ENCODE data around the gene CD68. TPM values are rescaled to one million over a fixed set of nuclear protein-coding genes. Genes with fewer than 3 reads are reported as not detected.

CD68 gene
- total RNA-seq, 2 experiments from 2014 or later = 0.33 to 0.95 TPM

DNA sequence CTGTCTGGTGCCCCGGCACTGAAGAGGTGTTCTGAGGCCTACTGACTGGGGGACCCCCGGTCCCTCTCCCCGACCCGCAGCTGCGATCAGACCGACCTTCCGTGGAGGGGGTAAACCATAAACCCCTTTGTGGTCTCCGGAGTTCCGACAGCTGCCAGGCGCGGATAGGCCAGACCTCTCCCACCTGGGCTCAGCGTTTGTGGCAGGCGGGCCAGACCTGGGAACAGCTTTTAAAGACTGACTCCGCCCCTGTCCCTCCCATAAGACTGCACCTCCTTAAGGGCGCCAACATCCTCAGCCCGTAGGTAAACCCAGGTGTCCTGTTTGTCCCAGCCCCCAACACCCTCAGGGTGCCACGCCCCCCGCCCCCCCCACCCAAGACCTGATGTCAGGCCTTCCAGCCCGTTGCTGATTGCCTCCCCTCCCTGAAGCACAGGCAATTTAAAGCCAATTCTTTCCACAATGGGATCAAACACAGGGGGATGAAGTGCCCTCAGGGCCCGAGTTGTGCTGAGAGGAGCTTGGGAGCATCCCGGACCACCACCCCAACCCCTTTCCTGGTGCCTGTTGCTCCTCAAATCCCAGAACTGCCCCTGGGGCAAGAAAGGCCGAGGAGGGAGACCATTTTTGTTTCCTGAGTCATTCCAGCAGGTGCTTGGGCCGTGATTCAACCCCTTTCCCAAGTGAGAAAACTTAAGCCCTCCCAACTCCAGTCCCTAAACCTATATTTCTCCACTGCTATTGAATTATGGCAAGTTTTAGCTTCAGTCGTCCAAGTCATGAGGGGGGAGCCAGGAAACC lies 10.7 kb downstream of the CD68 start, which contains the start of gene SOX15:
Gene SOX15, minus strand, starts transcription at position 204 of the 801 bp plus-strand sequence. CDS start 418 bp downstream, outside the sequence.
- H3K27ac Mint-ChIP-seq = no peak within 1 kb of the TSS
- ATAC-seq (ENCODE audit: poor library complexity) = no peak
- Histone ChIP-seq H3K9me3 (ENCODE audit: control insufficient read depth in 1 of 2, insufficient read depth in 1 of 2, low read length in 2 of 2) (no peaks in the 10 kb centered on the region), H3K36me3 (ENCODE audit: insufficient read depth, low read length) (peaks cover 71% of the 10 kb centered on the region), H3K4me1 (ENCODE audit: insufficient read depth, low read length) (peaks cover 23% of the 10 kb centered on the region), H3K27me3 (ENCODE audit: control insufficient read depth in 1 of 2, insufficient read depth in 2 of 2, low read length in 2 of 2) (no peaks in the 10 kb centered on the region), H3K27ac (ENCODE audit: low read depth in 1 of 2, low read length in 2 of 2) (no peak within 1 kb of the TSS), H3K4me3 (ENCODE audit: low read length) (no peak within 1 kb of the TSS)
- H3K4me1 Mint-ChIP-seq (ENCODE audit: low read depth) = peaks cover under 1% of the 10 kb centered on the region
- DNase-seq = peak in 1 of 14 experiments; percentile 44
- POLR2A ChIA-PET = interaction anchor here (0.6 to 2.5 kb wide), 13 partner anchors 14 to 698 kb away, joined by 3 to 16 read pairs (median 4); partner anchors contain the start of genes FXR2, RANGRF, SAT2 and TMEM102
- no peak within 1 kb of the TSS for H3K4me3 Mint-ChIP-seq
- H3K27me3 Mint-ChIP-seq = no peaks in the 10 kb centered on the region
- intact Hi-C loops (cut with DNase I, micrococcal nuclease) = loop anchor here (1.0 to 10.0 kb wide), 8 partner anchors 21 to 545 kb away; partner anchors contain the start of genes SLC16A11 (in 2 of the 2), FGF11 (in 1 of the 2), SLC2A4 (in 1 of the 2) and TMEM102 (in 1 of the 2)
- H3K36me3 Mint-ChIP-seq (ENCODE audit: low read depth) = peaks cover 56% of the 10 kb centered on the region
- H3K9me3 Mint-ChIP-seq = no peaks in the 10 kb centered on the region
- CTCF ChIA-PET = interaction anchor here (0.6 to 1.9 kb wide), 17 partner anchors 10 to 658 kb away, joined by 3 to 17 read pairs (median 4); partner anchors contain the start of genes CD68, CTC1, FXR2 and SENP3
- TF ChIP-seq, protein P1, sequence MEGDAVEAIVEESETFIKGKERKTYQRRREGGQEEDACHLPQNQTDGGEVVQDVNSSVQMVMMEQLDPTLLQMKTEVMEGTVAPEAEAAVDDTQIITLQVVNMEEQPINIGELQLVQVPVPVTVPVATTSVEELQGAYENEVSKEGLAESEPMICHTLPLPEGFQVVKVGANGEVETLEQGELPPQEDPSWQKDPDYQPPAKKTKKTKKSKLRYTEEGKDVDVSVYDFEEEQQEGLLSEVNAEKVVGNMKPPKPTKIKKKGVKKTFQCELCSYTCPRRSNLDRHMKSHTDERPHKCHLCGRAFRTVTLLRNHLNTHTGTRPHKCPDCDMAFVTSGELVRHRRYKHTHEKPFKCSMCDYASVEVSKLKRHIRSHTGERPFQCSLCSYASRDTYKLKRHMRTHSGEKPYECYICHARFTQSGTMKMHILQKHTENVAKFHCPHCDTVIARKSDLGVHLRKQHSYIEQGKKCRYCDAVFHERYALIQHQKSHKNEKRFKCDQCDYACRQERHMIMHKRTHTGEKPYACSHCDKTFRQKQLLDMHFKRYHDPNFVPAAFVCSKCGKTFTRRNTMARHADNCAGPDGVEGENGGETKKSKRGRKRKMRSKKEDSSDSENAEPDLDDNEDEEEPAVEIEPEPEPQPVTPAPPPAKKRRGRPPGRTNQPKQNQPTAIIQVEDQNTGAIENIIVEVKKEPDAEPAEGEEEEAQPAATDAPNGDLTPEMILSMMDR (IDR thresholded peaks at IDR 0.05) = no peak

DNA sequence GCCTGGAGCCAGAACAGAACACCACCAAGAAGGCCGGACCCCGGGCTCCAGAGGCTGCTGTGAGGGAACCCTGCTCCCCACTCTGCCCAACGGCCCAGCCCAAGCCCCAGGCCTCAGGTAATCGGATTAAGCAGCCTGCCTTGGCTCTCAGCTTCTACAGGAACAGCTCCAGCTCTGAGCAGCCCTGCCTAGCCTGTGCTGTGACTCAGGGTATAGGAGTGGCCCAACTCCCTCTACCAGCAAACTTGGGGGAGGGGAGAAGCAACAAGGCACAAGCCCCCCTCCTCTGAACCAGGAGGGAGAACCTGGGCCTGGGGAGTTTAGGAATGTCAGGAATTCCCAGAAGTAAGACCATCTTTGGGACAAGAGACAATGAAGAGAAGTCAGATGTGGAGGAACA lies 11.3 kb downstream of the CD68 start:
- intact Hi-C loops (cut with DNase I, micrococcal nuclease) = loop anchor here (2.0 to 5.0 kb wide), 4 partner anchors 20 to 546 kb away; partner anchors contain the start of genes FGF11 (in 1 of the 2), SLC16A11 (in 1 of the 2) and TMEM102 (in 1 of the 2)
- TF ChIP-seq, protein P1 (IDR thresholded peaks at IDR 0.05) = no peak
- no peaks in the 10 kb centered on the region for H3K9me3 Mint-ChIP-seq
- no peak for ATAC-seq (ENCODE audit: poor library complexity)
- no peaks in the 10 kb centered on the region for H3K27me3 ChIP-seq (ENCODE audit: control insufficient read depth in 1 of 2, insufficient read depth in 2 of 2, low read length in 2 of 2)
- no peak overlapping the region for H3K27ac ChIP-seq (ENCODE audit: low read depth in 1 of 2, low read length in 2 of 2)
- no peak overlapping the region for H3K4me3 Mint-ChIP-seq
- H3K36me3 Mint-ChIP-seq (ENCODE audit: low read depth) = peaks cover 61% of the 10 kb centered on the region
- H3K9me3 ChIP-seq (ENCODE audit: control insufficient read depth in 1 of 2, insufficient read depth in 1 of 2, low read length in 2 of 2) = no peaks in the 10 kb centered on the region
- no peak overlapping the region for H3K27ac Mint-ChIP-seq
- peaks cover 17% of the 10 kb centered on the region for H3K4me1 ChIP-seq (ENCODE audit: insufficient read depth, low read length)
- ChIA-PET CTCF (interaction anchor here (0.6 kb wide), 1 partner anchor 38 kb away, joined by 4 read pairs; no protein-coding TSS in a partner anchor), POLR2A (interaction anchor here (2.5 kb wide), 1 partner anchor 17 kb away, joined by 16 read pairs; no protein-coding TSS in a partner anchor)
- H3K36me3 ChIP-seq (ENCODE audit: insufficient read depth, low read length) = peaks cover 75% of the 10 kb centered on the region
- no peaks in the 10 kb centered on the region for H3K27me3 Mint-ChIP-seq
- DNase-seq = no peak
- no peaks in the 10 kb centered on the region for H3K4me1 Mint-ChIP-seq (ENCODE audit: low read depth)
- H3K4me3 ChIP-seq (ENCODE audit: low read length) = no peak overlapping the region

DNA sequence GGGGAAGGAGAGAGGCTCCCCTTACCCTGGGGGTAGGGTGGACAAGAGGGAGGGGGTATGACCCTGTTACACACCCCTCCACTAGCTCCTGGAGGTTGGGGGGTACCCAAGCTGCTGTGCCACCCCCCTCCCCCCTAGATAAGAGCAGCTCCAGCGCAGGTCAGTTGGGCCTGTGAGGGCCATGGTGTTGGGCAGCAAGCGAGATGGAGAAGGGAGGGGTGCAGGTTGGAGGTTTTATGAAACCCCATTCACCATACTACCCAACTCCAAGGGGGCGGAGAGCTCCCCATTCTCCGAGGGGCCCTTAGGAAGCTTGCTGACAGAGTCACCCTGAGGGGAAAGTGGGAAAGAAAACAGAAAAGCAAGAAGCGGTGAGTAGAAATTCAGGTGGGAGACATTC lies 12.2 kb downstream of the CD68 start:
- H3K9me3 ChIP-seq (ENCODE audit: control insufficient read depth in 1 of 2, insufficient read depth in 1 of 2, low read length in 2 of 2) = no peaks in the 10 kb centered on the region
- Mint-ChIP-seq H3K4me1 (ENCODE audit: low read depth) (no peaks in the 10 kb centered on the region), H3K27me3 (no peaks in the 10 kb centered on the region), H3K9me3 (no peaks in the 10 kb centered on the region), H3K4me3 (no peak overlapping the region), H3K36me3 (ENCODE audit: low read depth) (peaks cover 68% of the 10 kb centered on the region), H3K27ac (no peak overlapping the region)
- no peak for DNase-seq
- intact Hi-C loops (cut with DNase I, micrococcal nuclease) = loop anchor here (2.0 to 5.0 kb wide), 4 partner anchors 19 to 547 kb away; partner anchors contain the start of genes FGF11 (in 1 of the 2), SLC16A11 (in 1 of the 2) and TMEM102 (in 1 of the 2)
- H3K27me3 ChIP-seq (ENCODE audit: control insufficient read depth in 1 of 2, insufficient read depth in 2 of 2, low read length in 2 of 2) = no peaks in the 10 kb centered on the region
- H3K4me3 ChIP-seq (ENCODE audit: low read length) = no peak overlapping the region
- ChIA-PET POLR2A (no interaction called here), CTCF (interaction anchor here (1.3 kb wide), 1 partner anchor 23 kb away, joined by 4 read pairs; the partner anchor contains the start of gene FXR2)
- H3K36me3 ChIP-seq (ENCODE audit: insufficient read depth, low read length) = peaks cover 78% of the 10 kb centered on the region
- H3K4me1 ChIP-seq (ENCODE audit: insufficient read depth, low read length) = peaks cover 14% of the 10 kb centered on the region
- no peak for ATAC-seq (ENCODE audit: poor library complexity)
- TF ChIP-seq, protein P1 (IDR thresholded peaks at IDR 0.05) = no peak
- H3K27ac ChIP-seq (ENCODE audit: low read depth in 1 of 2, low read length in 2 of 2) = no peak overlapping the region

Data from CD4-positive, alpha-beta T cell (primary cell).